Measurements from ENCODE around the gene ARHGEF40.
A peak's percentile ranks its signal among the peaks of the same experiment; 100 is the strongest.

The ARHGEF40 gene

DNA sequence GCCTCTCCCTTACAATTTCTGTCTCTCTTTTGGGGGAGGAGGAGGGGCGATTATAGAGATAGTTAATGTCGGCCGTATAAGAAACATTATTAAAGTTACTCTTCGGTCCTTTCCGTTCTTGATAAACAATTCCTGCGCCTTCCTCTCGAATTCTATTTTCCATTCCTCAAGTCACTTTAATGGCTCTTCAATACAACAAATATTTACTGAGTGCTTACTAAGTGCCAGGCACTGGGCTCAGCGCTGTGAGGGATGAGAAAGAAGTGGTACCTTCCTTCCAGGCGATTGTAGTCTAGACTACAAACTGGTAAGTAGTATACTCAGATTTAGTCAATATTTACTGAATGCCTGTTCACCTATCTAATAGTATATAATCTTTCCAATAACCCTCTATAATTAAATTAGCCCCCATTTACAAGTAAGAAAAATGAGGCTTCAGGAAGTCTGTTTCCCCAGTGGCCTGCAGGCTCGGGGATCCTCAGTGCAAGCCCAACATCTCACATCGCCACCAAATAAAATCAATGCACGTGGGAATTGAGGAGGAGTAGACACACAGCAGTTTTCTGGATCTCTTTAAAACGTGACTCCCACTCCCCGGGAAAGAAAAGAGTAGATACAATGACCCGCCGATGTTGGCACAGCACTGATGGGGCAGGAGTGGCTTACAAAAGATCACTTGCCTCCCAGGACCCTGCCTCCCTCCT lies 28.9 kb downstream of the ARHGEF40 start:
- DNase-seq, result no peak

GRCh38 chr14:21099596-21099985 lies 29.5 kb downstream of the ARHGEF40 start:
- no peak for DNase-seq

GRCh38 chr14:21100931-21101330 lies 30.8 kb downstream of the ARHGEF40 start, which contains the start of gene TMEM253:
Gene TMEM253 (plus strand): TSS chr14:21101066. CDS start chr14:21101344, 278 bp downstream.
- DNase-seq, result no peak

DNA sequence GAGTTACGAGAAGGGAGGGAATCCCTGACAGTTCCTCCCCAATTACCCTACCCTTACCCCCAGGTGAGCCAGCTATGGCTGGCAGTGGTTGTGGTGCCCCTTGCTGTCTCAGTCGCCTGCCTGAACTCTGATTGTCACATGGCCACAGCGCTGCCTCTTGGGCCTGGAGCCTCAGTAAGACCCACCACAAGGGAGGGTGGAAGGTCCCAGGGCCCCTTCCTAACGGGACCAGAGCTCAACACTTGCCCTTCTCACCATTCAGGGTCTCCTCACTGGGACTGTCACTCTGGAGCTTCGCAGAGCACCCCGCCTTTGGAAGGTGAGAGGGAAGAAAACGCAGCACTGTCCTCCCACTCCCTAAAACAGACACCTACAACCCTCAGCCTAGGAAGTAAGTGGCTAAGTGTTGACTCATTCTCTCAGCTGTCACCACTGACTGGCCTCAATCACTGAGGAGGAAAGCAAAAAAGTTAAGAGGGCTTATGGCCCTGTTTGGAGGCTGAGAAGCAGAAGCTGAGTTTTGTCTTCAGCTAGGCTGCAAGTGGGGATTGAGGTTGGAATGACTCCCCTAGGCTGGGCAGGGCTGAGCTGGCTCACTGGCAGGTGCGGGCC lies 31.8 kb downstream of the ARHGEF40 start:
- no peak for DNase-seq

DNA sequence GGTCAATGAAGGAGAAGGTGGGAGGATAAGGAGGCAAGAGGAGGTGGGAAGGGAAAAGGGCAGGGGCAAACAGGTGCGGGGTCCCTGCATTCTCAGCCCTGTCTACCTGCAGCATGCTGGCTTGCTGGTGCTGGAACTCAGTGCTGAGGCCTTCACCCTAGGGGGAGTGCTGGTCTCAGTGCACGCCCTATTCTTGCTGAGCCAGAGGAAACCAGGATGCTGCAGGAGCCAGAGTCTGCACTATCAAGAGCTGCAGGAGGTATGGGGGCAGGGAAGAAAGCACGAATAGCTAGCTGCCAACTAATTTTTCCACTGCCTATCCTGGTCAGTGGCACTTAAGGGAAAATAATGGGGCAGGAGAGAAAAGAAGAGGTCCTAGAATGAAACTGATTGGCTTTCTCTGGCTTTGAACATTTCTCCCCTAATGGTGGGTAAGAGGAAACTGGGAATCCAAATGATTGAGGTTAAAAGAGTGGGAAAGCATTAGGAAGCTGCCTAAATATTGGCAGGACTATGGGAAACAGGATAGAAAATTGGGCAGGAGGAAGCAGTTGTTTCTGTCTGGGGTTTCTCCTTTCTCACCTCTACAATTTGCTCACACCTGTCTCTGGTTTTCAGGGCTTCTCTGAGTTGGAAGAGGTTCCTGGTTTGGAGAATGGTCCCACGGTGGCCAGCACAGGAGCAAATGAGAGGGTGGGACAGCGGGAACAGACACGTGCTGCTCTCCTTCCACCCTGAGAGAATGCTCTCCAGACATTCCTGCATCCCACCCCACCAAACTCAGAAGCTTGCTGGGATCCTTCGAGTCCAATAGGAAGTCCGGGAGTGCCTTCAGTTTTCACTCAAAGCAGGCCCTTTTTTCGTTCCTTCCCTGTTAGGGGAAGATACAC lies 32.7 kb downstream of the ARHGEF40 start:
- no peak for DNase-seq

DNA sequence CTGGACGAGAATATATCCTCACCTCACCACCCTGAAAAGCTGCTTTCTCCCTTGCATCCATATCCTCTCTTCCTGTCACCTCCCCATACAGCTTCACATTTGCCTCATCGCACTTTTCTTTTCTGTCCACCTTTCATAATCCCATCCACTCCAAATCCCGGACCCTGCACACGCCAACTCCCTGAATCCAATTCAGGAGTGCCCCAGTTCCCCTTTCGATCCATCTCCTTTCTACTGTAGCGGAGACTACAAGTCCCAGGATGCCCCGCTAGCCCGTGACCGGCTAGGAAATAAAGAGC lies 33.3 kb downstream of the ARHGEF40 start:
- peak in 1 of 2 experiments; percentile 84 for DNase-seq

DNA sequence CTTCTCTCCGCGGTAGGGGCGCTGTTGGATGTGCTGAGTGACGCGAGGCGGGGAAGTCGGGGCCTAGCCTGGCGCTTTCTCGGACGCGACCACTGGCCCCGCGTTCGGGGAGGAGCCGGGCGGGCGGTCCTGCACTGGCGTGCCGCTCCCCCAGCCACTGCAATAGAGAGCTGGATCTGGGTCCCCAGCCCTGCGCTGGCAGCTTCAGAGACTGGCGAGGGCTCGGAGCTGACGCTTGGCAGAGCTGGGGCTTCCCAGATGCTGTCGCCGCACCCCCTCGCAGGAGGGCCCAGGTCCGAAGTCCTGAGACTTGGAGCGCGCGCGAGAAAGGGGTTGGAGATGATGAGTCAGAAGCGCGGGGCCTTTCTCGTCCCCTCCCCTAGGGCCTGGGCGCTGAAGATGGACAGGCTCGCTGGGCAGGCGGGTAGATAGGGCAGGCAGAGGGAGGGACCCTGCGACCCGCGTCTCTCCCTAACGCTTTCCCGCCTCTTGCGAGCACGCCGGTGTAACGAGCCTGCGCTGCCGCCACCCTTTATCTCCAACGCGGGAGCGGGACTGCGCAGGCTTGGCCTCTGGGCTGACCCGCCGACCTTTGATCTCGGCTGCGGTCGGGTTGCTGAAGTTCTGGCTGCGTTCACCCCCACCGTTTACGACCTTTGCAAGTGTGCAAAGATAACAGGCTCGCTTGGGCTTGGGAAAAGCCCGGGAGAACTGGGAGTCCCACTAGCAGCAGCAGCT lies 33.8 kb downstream of the ARHGEF40 start:
- peak; percentile 74 to 75 for DNase-seq

DNA sequence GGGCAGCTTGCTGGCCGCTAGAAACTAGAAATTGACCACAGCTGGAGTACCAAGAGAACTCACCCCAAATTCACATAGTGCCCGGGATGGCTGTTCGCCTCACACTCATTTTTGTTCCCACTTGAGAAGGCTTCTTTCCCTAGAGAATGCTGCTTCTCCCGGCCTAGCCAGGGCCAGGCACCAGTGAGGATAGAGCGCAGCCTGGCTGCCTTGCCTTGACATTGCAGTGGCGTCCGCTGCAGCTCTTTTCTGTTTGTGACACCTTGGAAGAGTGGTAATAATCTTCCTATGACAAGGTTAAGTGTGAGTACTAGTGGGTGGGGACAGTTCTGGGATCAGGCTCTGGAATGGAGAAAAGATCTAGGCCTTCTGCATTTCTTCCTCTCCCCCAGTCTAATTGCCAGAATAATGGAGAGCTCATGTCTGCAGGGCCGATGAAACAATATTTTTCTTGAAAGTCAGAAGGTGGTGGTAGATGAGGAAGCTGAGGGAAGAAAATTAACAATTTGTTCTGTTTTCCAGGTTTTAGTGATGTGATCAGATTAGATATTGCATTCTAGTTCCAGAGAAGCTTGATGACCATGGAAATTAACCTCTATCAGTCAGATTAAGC lies 34.5 kb downstream of the ARHGEF40 start:
- DNase-seq, result peak in 1 of 2 experiments; percentile 60

- no peak for DNase-seq
Observed at GRCh38 chr14:21105095-21105494, 35.0 kb downstream of the ARHGEF40 start.

- DNase-seq, result no peak
Observed at GRCh38 chr14:21106176-21106497, 36.0 kb downstream of the ARHGEF40 start.

DNA sequence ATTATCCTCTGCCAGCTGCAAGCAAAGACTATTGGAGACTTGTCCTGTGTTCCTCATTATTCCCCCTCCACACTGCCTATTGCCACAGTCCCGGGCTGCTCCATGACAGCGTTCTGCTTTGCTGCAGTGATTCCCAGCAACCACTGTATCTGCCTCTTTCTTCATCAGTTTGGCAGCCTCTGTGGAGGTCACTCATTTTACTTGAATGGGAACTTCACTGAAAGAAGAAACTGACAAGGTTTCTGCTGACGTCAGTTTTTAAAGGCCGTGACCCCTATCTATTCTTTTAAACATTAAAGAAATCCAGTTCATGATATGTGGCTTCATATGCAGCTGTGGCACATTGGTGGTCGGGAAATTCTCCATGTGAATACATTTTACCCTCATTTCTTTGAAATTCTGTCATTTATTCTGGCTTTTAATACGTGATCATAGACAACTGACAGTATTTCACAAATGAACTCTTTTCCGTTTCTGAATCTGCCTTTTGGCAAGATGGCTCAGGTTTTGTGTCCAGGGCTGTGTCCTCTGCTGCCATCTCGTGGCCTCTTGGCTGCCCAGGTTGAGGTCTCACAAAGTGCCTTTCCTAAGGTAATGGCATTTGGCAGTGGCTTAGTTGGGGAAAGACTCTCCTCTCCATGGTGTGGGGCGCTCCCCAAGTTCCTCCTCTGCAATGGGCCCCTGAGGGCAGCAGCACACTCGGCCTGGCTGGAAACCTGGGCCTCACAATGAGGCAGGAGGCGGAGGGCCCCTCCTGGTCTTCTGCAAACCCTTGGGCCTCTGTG lies 36.6 kb downstream of the ARHGEF40 start:
- peak; percentile 27 to 83 for DNase-seq

DNA sequence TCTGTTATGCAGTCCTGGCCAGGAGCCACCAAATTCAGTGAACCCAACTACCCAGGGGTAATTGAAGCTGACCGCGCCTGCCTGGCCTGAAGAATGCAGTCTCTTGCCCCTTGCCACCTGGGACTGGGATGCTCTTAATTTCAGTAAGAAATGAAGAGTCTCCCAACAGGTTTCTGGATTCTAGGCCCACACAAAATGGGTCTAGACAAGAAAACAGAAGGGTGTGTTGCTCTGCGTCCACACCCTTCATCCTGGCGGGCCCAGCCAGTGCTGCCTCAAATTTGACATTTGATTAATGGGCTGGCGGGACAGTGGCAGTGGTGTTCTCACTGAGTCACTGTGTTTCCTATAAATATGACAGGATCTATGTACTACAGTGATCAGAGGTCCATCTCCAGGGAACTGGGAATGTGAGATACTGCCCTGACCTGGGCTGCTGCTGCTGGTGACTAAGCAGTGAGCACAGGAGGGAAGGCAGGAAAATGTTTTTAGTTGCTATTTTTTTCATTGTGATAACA lies 37.2 kb downstream of the ARHGEF40 start:
- no peak for DNase-seq

DNA sequence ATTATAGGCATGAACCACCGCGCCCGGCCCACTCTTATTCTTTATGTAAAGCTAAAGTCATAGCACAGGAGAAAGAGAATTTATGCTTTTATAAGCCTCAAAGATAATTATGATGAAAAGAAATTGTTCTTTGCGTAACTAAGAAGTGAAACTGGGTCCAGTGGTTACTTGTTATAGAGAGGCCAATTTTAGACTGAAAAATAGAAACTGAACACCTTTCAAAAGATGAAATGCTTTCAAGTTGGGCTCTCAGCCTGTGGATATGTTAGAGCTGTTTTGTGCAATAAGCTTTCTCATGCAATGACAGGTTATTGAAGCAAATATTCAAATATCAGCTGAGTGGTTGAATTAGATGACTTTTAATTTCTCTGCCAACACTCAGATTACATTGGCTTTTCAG lies 38.7 kb downstream of the ARHGEF40 start:
- DNase-seq, result no peak

- DNase-seq, result no peak
Observed at GRCh38 chr14:21109377-21110138, 39.5 kb downstream of the ARHGEF40 start.

DNA sequence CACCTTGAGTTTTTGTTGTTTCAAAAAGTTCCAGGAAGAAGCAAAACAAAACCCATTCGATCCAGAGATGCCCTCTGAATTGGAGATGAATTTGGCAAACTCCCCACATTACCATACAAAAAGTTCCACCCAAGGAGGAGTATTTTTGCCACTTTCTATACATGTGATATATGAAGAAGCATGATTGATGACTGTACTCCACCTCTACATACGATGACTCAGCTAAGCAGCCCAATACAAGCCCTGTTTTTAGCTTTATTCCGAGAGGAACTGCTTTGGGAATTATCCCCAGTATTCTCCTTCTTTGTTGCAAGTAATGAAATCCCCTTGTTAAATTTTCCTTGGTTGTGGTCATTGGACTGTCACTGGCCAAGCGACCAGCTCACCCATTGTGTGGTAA lies 42.2 kb downstream of the ARHGEF40 start:
- DNase-seq, result no peak

DNA sequence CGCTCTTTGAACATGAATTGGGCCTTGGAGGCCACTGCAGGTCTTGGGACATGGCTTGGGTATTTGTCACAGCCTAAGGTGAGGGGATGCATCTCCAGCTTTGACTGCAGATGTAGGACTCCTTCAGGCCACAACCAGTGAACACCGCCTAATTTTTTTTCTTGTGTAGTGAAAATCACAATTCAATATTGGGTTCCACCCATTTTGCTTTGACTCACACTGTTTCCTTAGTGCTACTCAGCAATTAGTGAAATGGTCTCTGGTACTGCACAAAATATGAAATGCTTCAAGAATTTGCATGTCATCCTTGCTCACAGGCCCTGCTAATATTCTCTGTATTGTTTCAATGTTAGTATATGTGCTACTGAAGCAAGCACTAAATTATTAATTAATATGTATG lies 43.3 kb downstream of the ARHGEF40 start:
- no peak for DNase-seq

DNA sequence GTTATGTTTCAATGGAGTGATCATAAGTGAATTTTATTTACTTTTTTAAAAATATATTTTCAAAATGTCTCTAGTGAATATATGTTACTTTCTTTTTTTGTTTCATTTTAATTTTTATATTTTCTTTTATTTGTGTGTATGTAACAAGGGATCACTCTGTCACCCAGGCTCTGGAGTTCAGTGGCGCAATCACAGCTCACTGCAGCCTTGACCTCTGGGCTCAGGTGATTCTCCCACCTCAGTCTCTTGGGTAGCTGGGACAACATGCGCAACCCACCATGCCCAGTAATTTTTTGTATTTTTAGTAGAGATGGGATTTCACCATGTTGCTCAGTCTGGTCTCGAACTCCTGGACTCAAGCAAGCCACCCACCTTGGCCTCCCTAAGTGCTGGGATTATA lies 48.8 kb downstream of the ARHGEF40 start:
- no peak for DNase-seq

DNA sequence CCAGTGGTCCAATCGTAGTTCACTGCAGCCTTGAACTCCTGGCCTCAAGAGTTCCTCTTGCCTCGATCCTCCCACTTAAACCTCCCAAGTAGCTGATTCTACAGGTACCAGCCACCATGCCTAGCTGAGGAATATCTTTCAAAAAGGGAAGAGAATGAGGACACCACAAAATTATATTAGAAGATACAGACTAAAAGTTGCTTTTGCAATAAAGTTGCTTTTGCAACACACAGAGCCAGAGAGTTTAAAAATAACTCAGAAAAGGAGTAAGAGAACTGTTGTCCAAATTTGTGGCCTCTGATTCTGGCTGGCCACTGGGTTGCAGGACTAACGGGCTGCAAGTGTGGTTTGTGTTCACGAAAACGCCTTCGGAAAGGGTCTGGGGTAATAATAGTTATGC lies 50.6 kb downstream of the ARHGEF40 start:
- no peak for DNase-seq

- DNase-seq, result no peak
Observed at GRCh38 chr14:21121122-21121521, 51.0 kb downstream of the ARHGEF40 start.

- DNase-seq, result no peak
Observed at GRCh38 chr14:21123429-21123828, 53.3 kb downstream of the ARHGEF40 start.

GRCh38 chr14:21133901-21134300 lies 63.8 kb downstream of the ARHGEF40 start:
- DNase-seq, result no peak
